Liver (tissue), 9 donors: ENCODE measurements around the gene IL1RAP. TPM values are rescaled to one million over a fixed set of nuclear protein-coding genes. Genes with fewer than 3 reads are reported as not detected.
A peak's percentile ranks its signal among the peaks of the same experiment; 100 is the strongest.

Experiments used
- DNase-seq: peaks from one replicate; pipeline ENCODE4 v3.0.0-alpha.2; 2017; ENCODE audit warnings: low spot score
- H3K27ac ChIP-seq, 2 donors: one replicate each; pipeline ENCODE4 v1.7.0; 2013; ENCODE audit warnings: inconsistent platforms in 2 of 2, low read length in 2 of 2, control low read depth in 1 of 2, low read depth in 1 of 2, mild to moderate bottlenecking in 1 of 2
- H3K27me3 ChIP-seq, 4 donors: one replicate each; pipeline versions ENCODE4 v1.6.1 to v1.7.0; 2013; ENCODE audit warnings: low read length in 3 of 4, inconsistent platforms in 1 of 4, mild to moderate bottlenecking in 1 of 4, moderate library complexity in 1 of 4; ENCODE audit not compliant: control insufficient read depth in 4 of 4, insufficient read depth in 4 of 4
- H3K36me3 ChIP-seq, 4 donors: one replicate each; pipeline versions ENCODE4 v1.6.1 to v1.7.0; 2013; ENCODE audit warnings: low read length in 3 of 4, mild to moderate bottlenecking in 3 of 4, low read depth in 1 of 4, moderate library complexity in 1 of 4; ENCODE audit not compliant: control insufficient read depth in 4 of 4, insufficient read depth in 3 of 4
- H3K4me1 ChIP-seq, 4 donors: one replicate each; pipeline versions ENCODE4 v1.6.1 to v1.7.0; 2013; ENCODE audit warnings: low read length in 3 of 4, mild to moderate bottlenecking in 3 of 4, moderate library complexity in 1 of 4; ENCODE audit not compliant: control insufficient read depth in 4 of 4, insufficient read depth in 4 of 4
- H3K4me3 ChIP-seq, 3 donors: one replicate each; pipeline versions ENCODE4 v1.6.1 to v1.7.0; 2013; ENCODE audit warnings: low read length in 3 of 3, control low read depth in 1 of 3, low read depth in 1 of 3, mild to moderate bottlenecking in 1 of 3
- H3K9ac ChIP-seq, 2 donors: one replicate each; pipeline ENCODE4 v1.7.0; 2013; ENCODE audit warnings: low read length in 2 of 2, mild to moderate bottlenecking in 2 of 2, moderate library complexity in 2 of 2, control low read depth in 1 of 2, low read depth in 1 of 2
- H3K9me3 ChIP-seq, 4 donors: one replicate each; pipeline versions ENCODE4 v1.6.1 to v1.7.0; 2013; ENCODE audit warnings: low read length in 3 of 4; ENCODE audit not compliant: control insufficient read depth in 4 of 4
- FOXA1 ChIP-seq: IDR thresholded peaks from 2 replicates; pipeline ENCODE4 v1.6.1; 2016; ENCODE audit warnings: antibody characterized with exemption
- FOXA2 ChIP-seq: IDR thresholded peaks from 2 replicates; pipeline ENCODE4 v1.6.1; 2016; ENCODE audit warnings: antibody characterized with exemption
- GABPA ChIP-seq, 2 donors: IDR thresholded peaks in 1 of 2; conservative IDR thresholded peaks in 1 of 2; 2 replicates each; pipeline ENCODE4 v1.6.1; 2016; ENCODE audit warnings: antibody characterized with exemption in 2 of 2, mild to moderate bottlenecking in 1 of 2, moderate library complexity in 1 of 2
- HNF4A ChIP-seq, 2 donors: conservative IDR thresholded peaks; 2 replicates each; pipeline ENCODE4 v1.6.1; 2016; ENCODE audit warnings: antibody characterized with exemption in 2 of 2, mild to moderate bottlenecking in 2 of 2
- HNF4G ChIP-seq: IDR thresholded peaks from 2 replicates; pipeline ENCODE4 v1.6.1; 2016; ENCODE audit warnings: antibody characterized with exemption
- JUND ChIP-seq, 2 donors: IDR thresholded peaks; 2 replicates each; pipeline ENCODE4 v1.6.1; 2016; ENCODE audit warnings: antibody characterized with exemption in 2 of 2
- NR2F2 ChIP-seq: IDR thresholded peaks from 2 replicates; pipeline ENCODE4 v1.6.1; 2016; ENCODE audit warnings: antibody characterized with exemption
- RAD21 ChIP-seq, 2 donors: IDR thresholded peaks; 2 replicates each; pipeline ENCODE4 v1.6.1; 2016; ENCODE audit warnings: antibody characterized with exemption in 2 of 2, mild to moderate bottlenecking in 2 of 2
- RXRA ChIP-seq, 2 donors: IDR thresholded peaks; 2 replicates each; pipeline ENCODE4 v1.6.1; 2017 to 2018; ENCODE audit warnings: antibody characterized with exemption in 2 of 2, mild to moderate bottlenecking in 1 of 2
- SP1 ChIP-seq: IDR thresholded peaks from 2 replicates; pipeline ENCODE4 v1.6.1; 2018; ENCODE audit warnings: antibody characterized with exemption, mild to moderate bottlenecking
- YY1 ChIP-seq: IDR thresholded peaks from 2 replicates; pipeline ENCODE4 v1.6.1; 2016; ENCODE audit warnings: antibody characterized with exemption, mild to moderate bottlenecking
- WGBS: extraction: QIAGEN DNeasy Blood & Tissue Kit; methylation state at CpG from one replicate; pipeline ENCODE4 v1.1.7; 2013; 5-methylcytosine and 5-hydroxymethylcytosine counted together
- polyA plus RNA-seq, 2 donors: library from polyadenylated mRNA; stranded (reverse) in 1 of 2; unstranded in 1 of 2; fragments of 200-250 nt in 1 of 2; fragments of >200 nt in 1 of 2; fragmentation: Nextera tagmentation in 1 of 2; extraction: Ambion mirVana in 1 of 2; gene quantifications; one replicate each; pipeline versions ENCODE4 v1.2.1 to v1.2.3, GENCODE V29; 2013 to 2015
- total RNA-seq, 2 donors: library from RNA; depleted of rRNA; stranded (reverse); fragments of >200 nt; gene quantifications; one replicate each; pipeline ENCODE4 v1.2.3, GENCODE V29; 2014
- TF ChIP-seq, protein P1 (sequence below): fragments of 150-350 bp; IDR thresholded peaks from 2 replicates; pipeline ENCODE4 v1.5.1; 2017; ENCODE audit warnings: improper control_type of control experiment, low read depth, low read length; ENCODE audit not compliant: missing input control
- TF ChIP-seq, protein P2 (sequence below): IDR thresholded peaks from 2 replicates; pipeline ENCODE4 v1.6.1; 2016; ENCODE audit warnings: antibody characterized with exemption
- TF ChIP-seq, protein P3 (sequence below): IDR thresholded peaks from 2 replicates; pipeline ENCODE4 v1.6.1; 2016; ENCODE audit warnings: antibody characterized with exemption
- TF ChIP-seq, protein P4 (sequence below): IDR thresholded peaks from 2 replicates; pipeline ENCODE4 v1.6.1; 2016; ENCODE audit warnings: antibody characterized with exemption
- TF ChIP-seq, protein P5 (sequence below): IDR thresholded peaks from 2 replicates; pipeline ENCODE4 v1.6.1; 2016; ENCODE audit warnings: antibody characterized with exemption, mild to moderate bottlenecking
- donor health status: healthy.
- donor health status: healthy.
- donor health status: healthy.
- donor health status: healthy.
- donor health status: healthy.

IL1RAP gene
- total and polyA plus RNA-seq, 4 donors, result 53.7 to 230 (median 71.6) TPM

DNA sequence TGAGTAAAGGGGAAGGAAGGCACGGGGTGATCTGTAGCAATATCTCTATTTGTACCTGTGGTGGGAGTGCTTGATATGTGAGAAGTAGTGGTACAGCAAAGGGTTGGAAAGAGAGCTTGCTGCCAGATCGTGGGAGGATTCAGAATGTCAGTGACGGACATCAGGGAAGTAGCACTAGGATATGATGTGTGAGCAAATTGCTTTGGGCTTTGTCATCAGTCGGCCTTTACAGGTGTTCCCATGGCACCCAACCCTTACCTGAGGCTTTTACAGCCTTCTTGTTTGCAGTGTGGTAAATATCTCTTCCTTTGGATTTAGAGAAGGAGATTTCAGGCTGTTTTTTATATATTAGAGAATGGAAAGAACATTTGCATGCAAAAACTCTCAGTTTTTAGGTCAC is 29.8 kb downstream of the IL1RAP start:
- Histone ChIP-seq H3K9ac (no peak overlapping the region), H3K9me3 (no peaks in the 10 kb centered on the region), H3K27ac (peak overlapping the region; percentile 10 to 58), H3K36me3 (no peaks in the 10 kb centered on the region), H3K4me3 (no peak overlapping the region), H3K27me3 (no peaks in the 10 kb centered on the region), H3K4me1 (peaks cover 12 to 84% (median 62%) of the 10 kb centered on the region in 4 donors)
- no peak for DNase-seq
- WGBS, result 69% methylated on average over 4 of the region's 4 CpGs
- no peak for TF ChIP-seq GABPA (IDR thresholded peaks at IDR 0.05 in 1 of 2, conservative IDR thresholded peaks at IDR 0.05 in 1 of 2)
- no peak for TF ChIP-seq YY1
- TF ChIP-seq, protein P1, sequence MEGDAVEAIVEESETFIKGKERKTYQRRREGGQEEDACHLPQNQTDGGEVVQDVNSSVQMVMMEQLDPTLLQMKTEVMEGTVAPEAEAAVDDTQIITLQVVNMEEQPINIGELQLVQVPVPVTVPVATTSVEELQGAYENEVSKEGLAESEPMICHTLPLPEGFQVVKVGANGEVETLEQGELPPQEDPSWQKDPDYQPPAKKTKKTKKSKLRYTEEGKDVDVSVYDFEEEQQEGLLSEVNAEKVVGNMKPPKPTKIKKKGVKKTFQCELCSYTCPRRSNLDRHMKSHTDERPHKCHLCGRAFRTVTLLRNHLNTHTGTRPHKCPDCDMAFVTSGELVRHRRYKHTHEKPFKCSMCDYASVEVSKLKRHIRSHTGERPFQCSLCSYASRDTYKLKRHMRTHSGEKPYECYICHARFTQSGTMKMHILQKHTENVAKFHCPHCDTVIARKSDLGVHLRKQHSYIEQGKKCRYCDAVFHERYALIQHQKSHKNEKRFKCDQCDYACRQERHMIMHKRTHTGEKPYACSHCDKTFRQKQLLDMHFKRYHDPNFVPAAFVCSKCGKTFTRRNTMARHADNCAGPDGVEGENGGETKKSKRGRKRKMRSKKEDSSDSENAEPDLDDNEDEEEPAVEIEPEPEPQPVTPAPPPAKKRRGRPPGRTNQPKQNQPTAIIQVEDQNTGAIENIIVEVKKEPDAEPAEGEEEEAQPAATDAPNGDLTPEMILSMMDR, result no peak
- TF ChIP-seq NR2F2, result no peak
- no peak for TF ChIP-seq RXRA (IDR thresholded peaks at IDR 0.05)
- TF ChIP-seq FOXA1, result no peak
- TF ChIP-seq, protein P2, sequence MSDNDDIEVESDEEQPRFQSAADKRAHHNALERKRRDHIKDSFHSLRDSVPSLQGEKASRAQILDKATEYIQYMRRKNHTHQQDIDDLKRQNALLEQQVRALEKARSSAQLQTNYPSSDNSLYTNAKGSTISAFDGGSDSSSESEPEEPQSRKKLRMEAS, result no peak

DNA sequence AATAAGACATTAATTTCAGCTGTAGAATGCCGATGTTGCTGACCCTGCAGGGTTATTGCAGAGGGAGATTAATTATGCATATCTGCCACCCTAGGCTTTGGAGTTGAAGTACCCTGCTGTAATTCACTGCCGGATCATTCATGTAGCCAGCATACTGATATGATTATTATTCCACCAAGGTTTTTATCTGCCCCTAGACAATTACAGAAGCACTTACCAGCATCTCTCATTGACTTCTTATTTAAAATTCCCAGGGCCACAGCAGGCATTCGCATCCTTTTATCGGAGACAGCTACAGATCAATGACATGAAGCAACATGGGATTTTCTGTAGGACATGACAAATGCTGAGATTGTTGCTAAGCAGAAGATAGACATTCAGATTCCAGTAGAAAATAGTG is 31.3 kb downstream of the IL1RAP start:
- no peak overlapping the region for H3K9ac ChIP-seq
- peak overlapping the region; percentile 8 to 13 for H3K27ac ChIP-seq
- no peaks in the 10 kb centered on the region for H3K36me3 ChIP-seq
- DNase-seq, result no peak
- peaks cover 25 to 95% (median 74%) of the 10 kb centered on the region in 4 donors for H3K4me1 ChIP-seq
- 75% methylated on average over 4 of the region's 4 CpGs for WGBS
- no peaks in the 10 kb centered on the region for H3K27me3 ChIP-seq
- H3K9me3 ChIP-seq, result no peaks in the 10 kb centered on the region
- no peak overlapping the region for H3K4me3 ChIP-seq
- TF ChIP-seq HNF4G (no peak), YY1 (no peak), RXRA (IDR thresholded peaks at IDR 0.05) (no peak), HNF4A (conservative IDR thresholded peaks at IDR 0.05) (no peak), FOXA2 (no peak), FOXA1 (no peak), SP1 (no peak)
- TF ChIP-seq, protein P3, sequence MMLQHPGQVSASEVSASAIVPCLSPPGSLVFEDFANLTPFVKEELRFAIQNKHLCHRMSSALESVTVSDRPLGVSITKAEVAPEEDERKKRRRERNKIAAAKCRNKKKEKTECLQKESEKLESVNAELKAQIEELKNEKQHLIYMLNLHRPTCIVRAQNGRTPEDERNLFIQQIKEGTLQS, result no peak
- TF ChIP-seq, protein P4, sequence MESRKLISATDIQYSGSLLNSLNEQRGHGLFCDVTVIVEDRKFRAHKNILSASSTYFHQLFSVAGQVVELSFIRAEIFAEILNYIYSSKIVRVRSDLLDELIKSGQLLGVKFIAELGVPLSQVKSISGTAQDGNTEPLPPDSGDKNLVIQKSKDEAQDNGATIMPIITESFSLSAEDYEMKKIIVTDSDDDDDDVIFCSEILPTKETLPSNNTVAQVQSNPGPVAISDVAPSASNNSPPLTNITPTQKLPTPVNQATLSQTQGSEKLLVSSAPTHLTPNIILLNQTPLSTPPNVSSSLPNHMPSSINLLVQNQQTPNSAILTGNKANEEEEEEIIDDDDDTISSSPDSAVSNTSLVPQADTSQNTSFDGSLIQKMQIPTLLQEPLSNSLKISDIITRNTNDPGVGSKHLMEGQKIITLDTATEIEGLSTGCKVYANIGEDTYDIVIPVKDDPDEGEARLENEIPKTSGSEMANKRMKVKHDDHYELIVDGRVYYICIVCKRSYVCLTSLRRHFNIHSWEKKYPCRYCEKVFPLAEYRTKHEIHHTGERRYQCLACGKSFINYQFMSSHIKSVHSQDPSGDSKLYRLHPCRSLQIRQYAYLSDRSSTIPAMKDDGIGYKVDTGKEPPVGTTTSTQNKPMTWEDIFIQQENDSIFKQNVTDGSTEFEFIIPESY, result no peak
- TF ChIP-seq, protein P2, result no peak

DNA sequence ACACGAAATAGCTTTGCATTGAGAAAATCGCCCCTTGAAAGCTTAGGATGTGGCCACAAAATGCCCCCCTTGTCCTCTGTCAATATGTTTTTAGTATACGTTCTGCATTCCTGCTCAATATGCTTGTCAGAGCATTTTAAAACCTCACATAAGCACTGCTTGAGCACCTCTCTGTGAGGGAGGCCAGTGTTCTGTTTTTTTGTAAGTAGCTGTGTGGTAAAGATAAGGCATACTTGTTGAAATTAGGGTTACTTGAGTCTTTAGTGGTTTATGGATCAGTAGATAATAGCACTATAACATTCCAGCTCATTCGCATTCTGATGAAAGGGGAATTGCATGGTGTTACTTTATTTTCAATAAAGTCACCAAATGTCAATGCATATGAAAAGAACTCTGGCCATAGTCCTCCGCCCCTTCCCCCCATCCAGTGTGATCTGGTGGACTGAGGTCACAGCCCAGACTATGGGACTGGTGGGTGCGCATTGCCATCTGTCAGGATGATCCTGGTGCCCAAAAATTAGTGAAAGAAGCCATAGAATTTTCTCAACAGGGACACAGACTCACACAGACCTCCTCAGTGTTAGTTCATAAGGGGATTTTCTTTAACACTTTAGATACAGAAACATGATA is 33.1 kb downstream of the IL1RAP start:
- H3K27ac ChIP-seq, result peak overlapping the region; percentile 70 to 89
- no peaks in the 10 kb centered on the region for H3K27me3 ChIP-seq
- H3K9me3 ChIP-seq, result no peaks in the 10 kb centered on the region
- H3K4me1 ChIP-seq, result peaks cover 24 to 86% (median 71%) of the 10 kb centered on the region in 4 donors
- peaks cover 0 to 4% (median 0%) of the 10 kb centered on the region in 4 donors for H3K36me3 ChIP-seq
- no peak for DNase-seq
- H3K4me3 ChIP-seq, result no peak overlapping the region
- no peak overlapping the region for H3K9ac ChIP-seq
- WGBS, result 73% methylated on average over 6 of the region's 6 CpGs
- no peak for TF ChIP-seq FOXA2
- no peak for TF ChIP-seq YY1
- TF ChIP-seq, protein P2, result no peak
- peak; percentile 60 to 77 for TF ChIP-seq HNF4A (conservative IDR thresholded peaks at IDR 0.05)
- no peak for TF ChIP-seq HNF4G
- TF ChIP-seq RXRA (IDR thresholded peaks at IDR 0.05), result peak in 1 of 2 donors; percentile 51
- TF ChIP-seq, protein P5, sequence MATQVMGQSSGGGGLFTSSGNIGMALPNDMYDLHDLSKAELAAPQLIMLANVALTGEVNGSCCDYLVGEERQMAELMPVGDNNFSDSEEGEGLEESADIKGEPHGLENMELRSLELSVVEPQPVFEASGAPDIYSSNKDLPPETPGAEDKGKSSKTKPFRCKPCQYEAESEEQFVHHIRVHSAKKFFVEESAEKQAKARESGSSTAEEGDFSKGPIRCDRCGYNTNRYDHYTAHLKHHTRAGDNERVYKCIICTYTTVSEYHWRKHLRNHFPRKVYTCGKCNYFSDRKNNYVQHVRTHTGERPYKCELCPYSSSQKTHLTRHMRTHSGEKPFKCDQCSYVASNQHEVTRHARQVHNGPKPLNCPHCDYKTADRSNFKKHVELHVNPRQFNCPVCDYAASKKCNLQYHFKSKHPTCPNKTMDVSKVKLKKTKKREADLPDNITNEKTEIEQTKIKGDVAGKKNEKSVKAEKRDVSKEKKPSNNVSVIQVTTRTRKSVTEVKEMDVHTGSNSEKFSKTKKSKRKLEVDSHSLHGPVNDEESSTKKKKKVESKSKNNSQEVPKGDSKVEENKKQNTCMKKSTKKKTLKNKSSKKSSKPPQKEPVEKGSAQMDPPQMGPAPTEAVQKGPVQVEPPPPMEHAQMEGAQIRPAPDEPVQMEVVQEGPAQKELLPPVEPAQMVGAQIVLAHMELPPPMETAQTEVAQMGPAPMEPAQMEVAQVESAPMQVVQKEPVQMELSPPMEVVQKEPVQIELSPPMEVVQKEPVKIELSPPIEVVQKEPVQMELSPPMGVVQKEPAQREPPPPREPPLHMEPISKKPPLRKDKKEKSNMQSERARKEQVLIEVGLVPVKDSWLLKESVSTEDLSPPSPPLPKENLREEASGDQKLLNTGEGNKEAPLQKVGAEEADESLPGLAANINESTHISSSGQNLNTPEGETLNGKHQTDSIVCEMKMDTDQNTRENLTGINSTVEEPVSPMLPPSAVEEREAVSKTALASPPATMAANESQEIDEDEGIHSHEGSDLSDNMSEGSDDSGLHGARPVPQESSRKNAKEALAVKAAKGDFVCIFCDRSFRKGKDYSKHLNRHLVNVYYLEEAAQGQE, result no peak
- TF ChIP-seq JUND (IDR thresholded peaks at IDR 0.05), result no peak
- TF ChIP-seq RAD21 (IDR thresholded peaks at IDR 0.05), result no peak
- TF ChIP-seq NR2F2, result no peak
